Stimulated activated CD4-positive, alpha-beta T cell treated with anti-CD3 and anti-CD28 coated beads, TNF-alpha, amount 100 ng/mL, for 48 hours (primary cell): Measurements from ENCODE around the gene MXI1.

ENCODE experiments used
- DNase-seq, 3 donors: peaks; one replicate each; pipeline ENCODE4 v3.0.0-alpha.2; 2020; ENCODE audit warnings: low read depth in 3 of 3

MXI1 gene

GRCh38 chr10:110207011-110207804 lies at the start of gene MXI1:
Gene MXI1, plus strand, starts transcription at chr10:110207605. Its CDS starts 204 bp downstream, at chr10:110207809.
- no peak for DNase-seq

GRCh38 chr10:110158051-110159005 lies 49.1 kb upstream of the MXI1 start:
- no peak for DNase-seq

- no peak for DNase-seq
Measured at GRCh38 chr10:110160081-110160480, 47.3 kb upstream of the MXI1 start.

GRCh38 chr10:110160522-110160921 lies 46.9 kb upstream of the MXI1 start:
- DNase-seq, result no peak

- DNase-seq, result no peak
Measured at GRCh38 chr10:110162741-110163145, 44.7 kb upstream of the MXI1 start.

- no peak for DNase-seq
Measured at GRCh38 chr10:110163192-110163773, 44.1 kb upstream of the MXI1 start.

- DNase-seq, result no peak
Measured at GRCh38 chr10:110163841-110164240, 43.6 kb upstream of the MXI1 start.

- peak in 1 of 3 donors; percentile 27 for DNase-seq
Measured at GRCh38 chr10:110165239-110165638, 42.2 kb upstream of the MXI1 start.

- no peak for DNase-seq
Measured at GRCh38 chr10:110167149-110167548, 40.3 kb upstream of the MXI1 start.

GRCh38 chr10:110168601-110169481 lies 38.6 kb upstream of the MXI1 start:
- DNase-seq, result no peak

GRCh38 chr10:110169586-110169985 lies 37.8 kb upstream of the MXI1 start:
- no peak for DNase-seq

GRCh38 chr10:110170142-110170971 lies 37.0 kb upstream of the MXI1 start:
- no peak for DNase-seq

- no peak for DNase-seq
Measured at GRCh38 chr10:110171032-110171431, 36.4 kb upstream of the MXI1 start.

GRCh38 chr10:110172155-110172554 lies 35.2 kb upstream of the MXI1 start:
- DNase-seq, result no peak

- no peak for DNase-seq
Measured at GRCh38 chr10:110174201-110174600, 33.2 kb upstream of the MXI1 start.

- DNase-seq, result no peak
Measured at GRCh38 chr10:110174816-110175215, 32.6 kb upstream of the MXI1 start.

GRCh38 chr10:110175406-110175805 lies 32.0 kb upstream of the MXI1 start:
- DNase-seq, result no peak

GRCh38 chr10:110176141-110177030 lies 31.0 kb upstream of the MXI1 start:
- DNase-seq, result no peak

GRCh38 chr10:110179220-110179619 lies 28.2 kb upstream of the MXI1 start:
- no peak for DNase-seq
